ENCODE data around the gene ITGB5. TPM values are rescaled to one million over a fixed set of nuclear protein-coding genes. Genes with fewer than 3 reads are reported as not detected.

ITGB5 gene
- total and polyA plus RNA-seq, 2 donors (not counting 3 experiments of a cell fraction or from before 2014, with no cell fraction given): 144 to 170 TPM

DNA sequence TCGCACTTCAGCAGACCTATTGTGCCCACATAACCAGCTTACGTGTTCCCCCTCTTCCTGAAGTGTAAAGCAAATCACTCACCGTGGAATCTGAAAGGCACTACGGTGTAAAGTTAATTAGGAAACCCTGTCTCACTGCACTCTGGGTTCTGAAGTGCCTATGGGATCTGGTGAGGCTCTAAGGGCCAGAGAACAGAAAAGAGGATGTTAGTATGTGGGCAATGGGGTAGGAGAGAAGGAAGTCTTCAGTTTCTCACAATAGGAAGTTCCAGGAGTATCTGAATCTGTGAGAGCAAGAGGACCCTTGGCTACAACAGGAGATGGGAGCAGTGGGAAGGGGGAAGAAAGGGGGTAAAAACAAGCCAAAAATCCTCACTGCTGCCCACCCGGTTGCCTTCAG, 71.4 kb downstream of the ITGB5 start:
- ChIA-PET POLR2A (no interaction called here), CTCF (interaction anchor here (1.6 kb wide), 1 partner anchor 29 kb away, joined by 8 read pairs; no protein-coding TSS in a partner anchor)
- FAIRE-seq (no peak), DNase-seq (ENCODE audit: low read depth, low spot score) (no peak)
- Histone ChIP-seq H2AFZ (ENCODE audit: low read depth, low read length) (no peak overlapping the region), H3K4me2 (ENCODE audit: insufficient read depth, low read length) (no peak overlapping the region), H3K36me3 (ENCODE audit: control insufficient read depth in 2 of 2, extremely low read depth in 1 of 2, insufficient read depth in 2 of 2, low read length in 2 of 2) (peaks cover 0 to 2% of the 10 kb centered on the region in 2 experiments), H3K9me1 (replicated peaks; ENCODE audit: control insufficient read depth, extremely low read depth, insufficient read depth, low read length) (no peaks in the 10 kb centered on the region), H3K4me1 (ENCODE audit: control insufficient read depth, extremely low read depth, insufficient read depth, low read length) (no peaks in the 10 kb centered on the region), H3K79me2 (ENCODE audit: control insufficient read depth, insufficient read depth, low read length) (no peaks in the 10 kb centered on the region), H3K27me3 (ENCODE audit: control insufficient read depth in 2 of 2, insufficient read depth in 2 of 2, low read length in 2 of 2) (no peaks in the 10 kb centered on the region), H3K9ac (replicated peaks; ENCODE audit: extremely low read depth, insufficient read depth, low read length) (no peak overlapping the region), H4K20me1 (replicated peaks; ENCODE audit: control insufficient read depth, extremely low read depth, insufficient read depth, low read length) (no peaks in the 10 kb centered on the region), H3K4me3 (replicated peaks in 1 of 3; ENCODE audit: insufficient read depth in 1 of 3, low read depth in 1 of 3, low read length in 3 of 3) (no peak overlapping the region), H3K9me3 (replicated peaks; ENCODE audit: control insufficient read depth, insufficient read depth, low read length) (no peaks in the 10 kb centered on the region), H3K27ac (ENCODE audit: insufficient read depth, low read depth, low read length) (no peak overlapping the region)
- BruUV-seq (replicated peaks): no TSS peak
- intact Hi-C loops (cut with micrococcal nuclease) (no loop called here), dilution Hi-C loops (cut with MboI; ENCODE audit: extremely low pct_ligation_motif_present, low sequenced_read_pairs) (no loop called here)
- TF ChIP-seq MAX (IDR thresholded peaks at IDR 0.05; ENCODE audit: insufficient read depth, insufficient read length) (no peak), POLR2AphosphoS5 (IDR thresholded peaks at IDR 0.05; ENCODE audit: insufficient read depth, low read depth, low read length) (no peak), GATA2 (IDR thresholded peaks at IDR 0.05; ENCODE audit: insufficient read depth, insufficient read length, low read depth, low read length) (no peak), JUN (IDR thresholded peaks at IDR 0.05; ENCODE audit: borderline replicate concordance, insufficient read depth, insufficient read length, low read depth) (no peak), POLR2A (IDR thresholded peaks at IDR 0.05; ENCODE audit: low read depth, low read length) (no peak), MYC (IDR thresholded peaks at IDR 0.05; ENCODE audit: low read depth, low read length) (no peak), FOS (IDR thresholded peaks at IDR 0.05; ENCODE audit: borderline replicate concordance, insufficient read depth, low read length) (no peak), EZH2 (IDR thresholded peaks at IDR 0.05; ENCODE audit: borderline replicate concordance, low read depth, low read length, severe bottlenecking) (no peak)
- TF ChIP-seq, protein P1, sequence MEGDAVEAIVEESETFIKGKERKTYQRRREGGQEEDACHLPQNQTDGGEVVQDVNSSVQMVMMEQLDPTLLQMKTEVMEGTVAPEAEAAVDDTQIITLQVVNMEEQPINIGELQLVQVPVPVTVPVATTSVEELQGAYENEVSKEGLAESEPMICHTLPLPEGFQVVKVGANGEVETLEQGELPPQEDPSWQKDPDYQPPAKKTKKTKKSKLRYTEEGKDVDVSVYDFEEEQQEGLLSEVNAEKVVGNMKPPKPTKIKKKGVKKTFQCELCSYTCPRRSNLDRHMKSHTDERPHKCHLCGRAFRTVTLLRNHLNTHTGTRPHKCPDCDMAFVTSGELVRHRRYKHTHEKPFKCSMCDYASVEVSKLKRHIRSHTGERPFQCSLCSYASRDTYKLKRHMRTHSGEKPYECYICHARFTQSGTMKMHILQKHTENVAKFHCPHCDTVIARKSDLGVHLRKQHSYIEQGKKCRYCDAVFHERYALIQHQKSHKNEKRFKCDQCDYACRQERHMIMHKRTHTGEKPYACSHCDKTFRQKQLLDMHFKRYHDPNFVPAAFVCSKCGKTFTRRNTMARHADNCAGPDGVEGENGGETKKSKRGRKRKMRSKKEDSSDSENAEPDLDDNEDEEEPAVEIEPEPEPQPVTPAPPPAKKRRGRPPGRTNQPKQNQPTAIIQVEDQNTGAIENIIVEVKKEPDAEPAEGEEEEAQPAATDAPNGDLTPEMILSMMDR (IDR thresholded peaks at IDR 0.05; ENCODE audit: extremely low read depth in 1 of 2, insufficient read depth in 1 of 2, low read depth in 1 of 2, low read length in 2 of 2): no peak

All from endothelial cell of umbilical vein (primary cell).